NCI-H82 treated with DMSO at 0.1 percent for 48 hours (cell line): ENCODE results near the gene HS2ST1.
"Not testable (repeated sequence)": the region's sequence is repeated elsewhere in the genome, so short reads cannot be mapped to it uniquely, and the experiment has no call there.

Experiments used
- DNase-seq: peaks from one replicate; lab custom pipeline; 2025; ENCODE audit not compliant: unreplicated experiment; lab: John Stamatoyannopoulos, UW

Gene HS2ST1

GRCh38 chr1:87056974-87057373, 142.5 kb downstream of the HS2ST1 start:
- no peak for DNase-seq

DNA sequence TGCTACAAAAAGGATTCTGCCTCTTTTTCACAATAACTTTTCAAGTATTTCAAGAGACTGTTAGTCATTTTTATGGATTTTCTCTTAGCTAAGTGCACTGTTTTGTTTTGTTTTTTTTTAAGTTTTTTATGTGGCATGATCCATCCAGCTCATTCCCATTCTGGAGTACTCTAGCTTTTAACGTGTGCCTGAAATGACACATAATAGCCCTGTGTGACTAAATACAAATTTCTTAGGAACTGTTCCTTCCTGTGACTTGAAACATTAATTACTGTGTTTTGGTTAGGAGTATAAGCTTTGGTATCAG, 143.9 kb downstream of the HS2ST1 start:
- no peak for DNase-seq

DNA sequence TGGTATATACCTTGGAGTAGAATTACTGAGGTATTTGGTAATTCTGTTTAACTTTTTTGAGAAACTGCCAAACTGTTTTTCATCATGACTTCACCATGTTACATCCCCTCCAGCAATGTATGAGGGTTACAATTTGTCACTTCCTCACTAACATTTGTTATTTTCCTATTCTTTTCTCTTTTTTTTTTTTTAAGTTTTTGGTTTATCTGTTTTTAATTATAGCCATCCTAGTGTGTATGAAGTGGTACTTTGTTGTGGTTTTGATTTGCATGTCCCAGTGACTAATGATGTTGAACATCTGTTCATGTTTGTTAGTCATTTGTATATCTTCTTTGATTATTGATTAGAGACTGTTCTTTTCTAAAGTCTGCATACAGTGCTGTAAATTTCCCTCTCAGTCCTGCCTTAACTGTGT, 147.3 kb downstream of the HS2ST1 start:
- DNase-seq, result no peak

DNA sequence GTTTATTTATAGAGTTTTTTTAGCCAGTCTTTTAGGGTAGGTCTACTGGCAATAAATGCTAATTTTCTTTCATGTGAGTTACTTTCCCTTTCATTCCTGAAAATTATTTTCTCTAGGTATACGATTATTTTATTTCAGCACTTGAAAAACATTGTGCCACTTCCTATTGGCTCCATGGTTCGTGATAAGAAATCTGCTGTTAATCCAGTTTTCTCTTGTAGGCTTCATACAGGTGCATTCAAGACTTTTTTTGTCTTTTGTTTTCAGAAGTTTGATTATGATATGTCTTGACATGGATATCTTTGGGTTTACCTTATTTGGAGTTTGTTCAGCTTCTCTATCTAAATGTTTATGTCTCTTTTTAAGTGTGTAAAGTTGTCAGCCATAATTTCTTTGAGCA, 148.3 kb downstream of the HS2ST1 start:
- DNase-seq, result no peak

GRCh38 chr1:87064309-87064708, 149.9 kb downstream of the HS2ST1 start:
- no peak for DNase-seq

- DNase-seq, result no peak
Observed at GRCh38 chr1:87064986-87065385, 150.6 kb downstream of the HS2ST1 start.

GRCh38 chr1:87066708-87067107, 152.3 kb downstream of the HS2ST1 start:
- not testable (repeated sequence) for DNase-seq

DNA sequence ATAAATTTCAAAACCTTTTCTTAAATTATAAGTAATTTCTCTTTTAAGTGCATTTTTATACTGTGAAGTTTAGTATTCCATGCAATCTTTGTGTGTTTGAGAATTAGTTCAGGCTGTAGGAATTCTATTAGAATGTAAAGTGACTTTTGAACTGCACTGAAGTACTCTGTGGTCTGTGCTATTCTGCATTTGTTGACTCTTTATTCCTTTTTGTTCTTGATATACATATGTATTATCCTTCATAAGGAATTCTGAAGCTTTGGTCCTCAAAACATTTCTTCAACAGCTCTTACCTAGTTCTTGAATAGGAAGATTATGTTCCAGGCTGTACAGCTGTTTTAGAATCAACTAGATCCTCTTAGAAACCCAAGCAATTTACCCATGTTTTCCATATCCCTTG, 158.0 kb downstream of the HS2ST1 start:
- no peak for DNase-seq

GRCh38 chr1:87072904-87073303, 158.5 kb downstream of the HS2ST1 start:
- no peak for DNase-seq

DNA sequence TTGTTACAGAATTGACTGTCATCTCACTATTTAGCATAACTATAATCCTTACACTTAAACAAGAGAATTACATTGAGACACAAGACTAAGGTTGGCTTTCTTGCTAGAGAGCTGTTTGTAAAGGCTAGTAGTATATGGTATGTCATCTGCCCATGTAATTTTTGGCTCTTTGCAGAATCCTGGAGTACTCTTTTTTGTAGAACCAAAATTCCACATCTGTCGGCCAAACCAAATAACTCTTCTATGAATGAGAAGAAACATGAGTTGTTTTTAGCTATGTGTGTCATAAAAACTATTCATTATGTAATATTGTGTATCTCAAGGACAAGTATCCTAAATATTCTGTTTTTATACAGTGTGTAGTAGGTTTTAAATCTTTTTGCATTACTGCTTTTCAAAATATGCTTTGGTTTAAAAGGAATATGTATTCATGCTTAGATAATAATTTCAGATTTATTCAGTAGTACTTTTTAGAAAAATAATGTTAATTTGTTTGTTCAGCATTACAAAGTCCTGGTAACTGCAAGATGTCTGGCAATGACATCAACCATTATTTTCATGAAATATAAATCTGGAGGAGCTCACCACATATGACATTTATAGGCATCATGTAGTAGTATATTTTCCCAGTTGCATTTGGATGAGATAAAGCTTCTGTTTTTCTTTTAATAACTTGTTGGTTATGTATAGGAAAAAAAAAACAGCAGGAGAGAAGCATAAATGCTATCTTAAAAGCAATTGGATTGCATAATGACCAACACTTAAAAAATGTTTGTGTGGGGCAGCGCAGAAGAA, 159.8 kb downstream of the HS2ST1 start:
- DNase-seq, result no peak

- DNase-seq, result no peak
Observed at GRCh38 chr1:87077959-87078639, 163.7 kb downstream of the HS2ST1 start.

- DNase-seq, result no peak
Observed at GRCh38 chr1:87084244-87084836, 169.9 kb downstream of the HS2ST1 start.

GRCh38 chr1:87086120-87086519, 171.7 kb downstream of the HS2ST1 start:
- no peak for DNase-seq

GRCh38 chr1:87089070-87089736, 174.8 kb downstream of the HS2ST1 start:
- DNase-seq, result no peak

- no peak for DNase-seq
Observed at GRCh38 chr1:87089823-87090222, 175.4 kb downstream of the HS2ST1 start.

GRCh38 chr1:87091425-87091824, 177.0 kb downstream of the HS2ST1 start:
- DNase-seq, result no peak

DNA sequence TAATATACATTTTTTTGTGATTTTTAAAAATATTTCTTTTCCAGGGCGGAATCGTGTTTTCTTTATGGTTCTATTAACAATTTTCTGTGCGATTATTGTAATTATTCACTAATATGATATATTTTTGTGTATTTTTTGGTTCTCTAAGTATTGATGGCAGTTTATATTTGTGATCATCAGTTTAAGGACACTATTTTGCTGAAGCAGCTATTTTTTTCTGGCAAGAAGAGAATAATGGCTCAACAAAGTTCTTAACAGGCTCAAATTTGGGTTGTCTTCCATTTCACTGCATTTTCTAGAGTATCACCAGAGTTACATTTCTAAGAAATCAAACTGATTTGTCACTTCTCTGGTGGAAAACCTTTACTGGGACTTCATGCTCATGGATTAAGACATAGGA, 178.4 kb downstream of the HS2ST1 start:
- no peak for DNase-seq

DNA sequence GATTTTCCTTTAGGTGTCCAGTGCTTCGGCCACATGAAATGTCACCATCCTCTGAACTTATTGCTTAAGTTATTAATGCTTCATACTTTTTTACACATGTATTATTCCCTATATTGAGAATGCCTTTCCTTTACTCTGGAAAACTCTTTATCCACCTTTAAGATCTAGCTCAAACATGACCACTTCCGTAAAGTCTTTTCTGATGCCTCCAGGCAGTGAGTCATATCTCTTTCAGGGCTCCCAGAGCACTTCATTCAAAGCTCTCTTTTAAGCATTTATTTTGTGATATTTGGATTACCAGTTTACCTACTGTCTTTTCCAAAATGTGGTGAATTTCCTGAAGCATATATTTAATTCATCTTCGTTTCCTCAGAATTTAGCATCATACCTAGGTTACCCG, 178.9 kb downstream of the HS2ST1 start:
- no peak for DNase-seq

- DNase-seq, result no peak
Observed at GRCh38 chr1:87094238-87094637, 179.8 kb downstream of the HS2ST1 start.

DNA sequence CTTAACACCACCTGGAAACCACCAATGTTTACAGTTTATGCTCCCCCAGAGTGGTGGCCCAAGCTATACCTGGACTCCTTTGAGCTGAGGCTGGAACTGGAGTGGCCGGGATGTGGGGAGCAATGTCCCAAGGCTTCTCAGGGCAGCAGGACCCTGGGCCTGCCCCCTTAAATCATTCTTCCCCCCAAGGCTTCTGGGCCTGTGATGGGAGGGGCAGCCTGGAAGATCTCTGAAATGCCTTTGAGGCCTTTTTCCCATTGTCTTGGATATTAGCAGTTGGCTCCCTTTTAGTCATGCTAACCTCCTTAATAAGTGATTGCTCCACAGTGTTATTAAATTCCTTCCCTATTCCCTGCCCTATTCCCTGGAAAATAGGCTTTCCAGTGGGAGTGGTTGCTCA, 185.8 kb downstream of the HS2ST1 start:
- no peak for DNase-seq

DNA sequence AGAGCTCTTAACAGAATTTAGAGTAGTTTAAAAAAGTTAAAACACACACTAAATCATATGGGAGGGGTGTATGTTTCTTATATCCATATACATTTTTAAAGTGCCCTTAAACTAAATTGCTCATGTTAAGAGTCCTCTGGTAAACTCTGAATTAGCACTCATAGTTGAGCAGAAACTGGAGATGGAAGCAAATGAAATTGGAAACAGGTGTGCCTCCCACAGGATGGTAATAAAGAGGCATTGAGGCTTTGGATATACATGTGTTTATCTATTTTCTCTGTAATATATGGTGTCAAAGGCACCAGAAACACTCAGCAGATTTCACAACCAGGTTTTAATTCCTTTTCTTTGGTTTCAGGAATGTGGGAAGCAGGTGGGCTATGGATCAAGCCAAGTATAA, 188.6 kb downstream of the HS2ST1 start:
- no peak for DNase-seq

DNA sequence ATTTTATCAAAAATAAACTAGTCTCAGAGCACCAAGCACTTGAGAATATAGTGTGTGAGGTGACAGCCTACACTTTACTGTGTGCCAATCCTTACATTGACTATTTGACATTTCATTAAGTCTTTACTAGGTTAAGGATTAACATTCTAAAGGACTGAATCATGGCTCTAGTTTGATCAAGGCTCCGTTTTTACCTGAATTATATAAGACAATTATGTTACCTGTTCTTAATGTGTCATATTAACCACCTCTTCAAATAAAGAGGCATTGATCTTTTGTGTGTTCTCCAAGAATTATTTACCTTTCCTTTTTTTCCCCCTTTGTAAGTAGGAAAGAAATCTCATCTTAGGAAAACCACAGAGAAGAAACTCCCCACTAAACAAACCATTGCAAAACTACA, 189.7 kb downstream of the HS2ST1 start:
- no peak for DNase-seq
